Measurements from ENCODE around the gene ATP8A2. TPM values are rescaled to one million over a fixed set of nuclear protein-coding genes. Genes with fewer than 3 reads are reported as not detected.

The ATP8A2 gene
- total and polyA plus RNA-seq, 12 donors = under 0.01 to 0.18 (median 0.10) TPM; not detected in 3

GRCh38 chr13:25469169-25469525 is 97.4 kb downstream of the ATP8A2 start:
- peaks cover 4 to 68% (median 55%) of the 10 kb centered on the region in 7 donors for H3K27me3 ChIP-seq
- no peaks in the 10 kb centered on the region for H3K36me3 ChIP-seq
- no peaks in the 10 kb centered on the region for H3K4me1 ChIP-seq
- ATAC-seq (no peak), DNase-seq (no peak)
- no peak for TF ChIP-seq CTCF (IDR thresholded peaks at IDR 0.05)
- H3K27ac ChIP-seq = no peak overlapping the region
- no peak overlapping the region for H3K4me3 ChIP-seq
- intact Hi-C loops (cut with DNase I) = no loop called here
- WGBS, 2 donors = 7 to 12% methylated on average over 20 of the region's 20 CpGs
- no peaks in the 10 kb centered on the region for H3K9me3 ChIP-seq

GRCh38 chr13:25473864-25474263 is 102.1 kb downstream of the ATP8A2 start:
- WGBS, 2 donors = 59 to 68% methylated on average over 2 of the region's 2 CpGs
- H3K27ac ChIP-seq = no peak overlapping the region
- TF ChIP-seq CTCF (IDR thresholded peaks at IDR 0.05) = no peak
- no peak for ATAC-seq
- H3K36me3 ChIP-seq = no peaks in the 10 kb centered on the region
- no peaks in the 10 kb centered on the region for H3K9me3 ChIP-seq
- peaks cover 0 to 52% (median 33%) of the 10 kb centered on the region in 7 donors for H3K27me3 ChIP-seq
- intact Hi-C loops (cut with DNase I) = no loop called here
- no peaks in the 10 kb centered on the region for H3K4me1 ChIP-seq
- DNase-seq = no peak
- no peak overlapping the region for H3K4me3 ChIP-seq

GRCh38 chr13:25478186-25478585 is 106.4 kb downstream of the ATP8A2 start:
- Histone ChIP-seq H3K4me3 (no peak overlapping the region), H3K36me3 (no peaks in the 10 kb centered on the region), H3K27me3 (peaks cover 0 to 11% (median 0%) of the 10 kb centered on the region in 7 donors), H3K9me3 (peaks cover 0 to 10% (median 0%) of the 10 kb centered on the region in 11 donors), H3K27ac (no peak overlapping the region), H3K4me1 (no peaks in the 10 kb centered on the region)
- 63 to 67% methylated on average over 1 of the region's 1 CpG for WGBS, 2 donors
- ATAC-seq (no peak), DNase-seq (no peak)
- no peak for TF ChIP-seq CTCF (IDR thresholded peaks at IDR 0.05)
- intact Hi-C loops (cut with DNase I) = no loop called here

GRCh38 chr13:25489238-25489637 is 117.5 kb downstream of the ATP8A2 start:
- H3K4me3 ChIP-seq = no peak overlapping the region
- peaks cover 0 to 41% (median 12%) of the 10 kb centered on the region in 7 donors for H3K27me3 ChIP-seq
- H3K9me3 ChIP-seq = peaks cover 0 to 3% (median 0%) of the 10 kb centered on the region in 11 donors
- H3K27ac ChIP-seq = no peak overlapping the region
- DNase-seq = no peak
- WGBS, 2 donors = 14 to 17% methylated on average over 12 of the region's 12 CpGs
- no peaks in the 10 kb centered on the region for H3K36me3 ChIP-seq
- no peak for TF ChIP-seq CTCF (IDR thresholded peaks at IDR 0.05)
- ATAC-seq = peak in 1 of 8 donors; percentile 25
- intact Hi-C loops (cut with DNase I) = no loop called here
- no peaks in the 10 kb centered on the region for H3K4me1 ChIP-seq
